Measurements from ENCODE around the gene SMPD2. TPM values are rescaled to one million over a fixed set of nuclear protein-coding genes. Genes with fewer than 3 reads are reported as not detected.

The SMPD2 gene
- total and polyA plus RNA-seq, 9 of the 15 experiments (the other 6 are each of a cell fraction or from before 2014, with no cell fraction given): 0.13 to 21.8 (median 18.3) TPM

DNA sequence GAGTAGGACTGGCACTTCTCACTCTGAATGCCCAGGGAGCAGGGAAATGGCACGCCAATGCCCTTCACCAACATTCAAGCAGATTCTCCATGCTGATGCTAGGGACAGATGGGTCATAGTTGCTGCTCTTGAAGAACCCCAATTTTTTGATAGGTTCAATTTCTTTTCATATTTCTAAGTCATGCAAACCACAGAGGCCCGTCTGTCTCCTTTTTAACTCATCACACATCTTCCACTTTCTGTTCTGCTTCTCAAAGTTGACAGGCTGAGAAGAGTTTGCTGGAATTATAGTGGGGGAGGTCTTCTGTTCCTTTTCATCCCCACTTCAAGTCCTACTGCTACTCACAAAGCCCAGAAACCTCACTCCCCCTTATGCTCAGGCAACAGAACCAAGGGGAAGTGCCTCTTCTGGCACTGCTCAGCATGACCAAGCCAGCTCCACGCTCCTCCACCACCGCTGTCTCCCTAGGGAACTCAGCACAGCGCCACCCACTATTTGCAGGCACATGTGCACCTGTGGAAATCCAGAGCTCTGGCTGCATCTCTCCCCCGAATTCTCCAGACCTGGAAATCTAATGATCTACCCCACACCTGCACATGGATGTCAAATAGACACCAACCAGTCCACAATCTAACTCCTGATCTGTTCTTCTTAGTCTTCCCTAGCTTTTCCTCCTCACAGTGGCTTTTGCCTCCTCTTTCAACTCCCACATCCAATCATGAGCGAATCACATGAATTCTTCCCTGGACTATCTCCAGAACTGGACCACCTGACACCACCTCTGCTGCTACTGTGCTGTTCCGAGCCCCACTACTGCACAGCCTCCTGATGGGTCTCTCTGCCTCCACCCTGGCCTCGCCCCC is 31.8 kb downstream of the SMPD2 start (continued):
- no peak for TF ChIP-seq CHD4 (IDR thresholded peaks at IDR 0.05; ENCODE audit: insufficient read depth, insufficient replicate concordance, low read depth, low read length, poor library complexity, severe bottlenecking)

GRCh38 chr6:109473120-109473519 is 32.6 kb downstream of the SMPD2 start:
- H3K9me1 ChIP-seq (ENCODE audit: control insufficient read depth, insufficient read depth, low read length): peaks cover 3% of the 10 kb centered on the region
- CTCF ChIA-PET (ENCODE audit: low intra/inter-chr PET ratio): no interaction called here

GRCh38 chr6:109474995-109475394 is 34.5 kb downstream of the SMPD2 start:
- intact Hi-C loops (cut with micrococcal nuclease): no loop called here
- FAIRE-seq: no peak
- BruUV-seq (replicated peaks): no TSS peak
- CTCF ChIA-PET (ENCODE audit: low intra/inter-chr PET ratio): no interaction called here
- peaks cover 37% of the 10 kb centered on the region for H3K79me2 ChIP-seq (ENCODE audit: control insufficient read depth, insufficient read depth, low read length)
- no peak overlapping the region for H2AFZ ChIP-seq (ENCODE audit: low read depth, low read length)
- peaks cover 3% of the 10 kb centered on the region for H3K9me1 ChIP-seq (ENCODE audit: control insufficient read depth, insufficient read depth, low read length)
- 81% methylated on average over 4 of the region's 4 CpGs for WGBS (ENCODE audit: insufficient coverage, low coverage, missing lambda C conversion rate)
- H3K4me3 ChIP-seq: no peak overlapping the region
- POLR2A ChIA-PET: no interaction called here
- peaks cover 92% of the 10 kb centered on the region for H3K36me3 ChIP-seq (ENCODE audit: control insufficient read depth, insufficient read depth, low read length)
- peaks cover 6 to 16% of the 10 kb centered on the region in 2 experiments; a peak in 4 of 5 replicates for H3K4me1 ChIP-seq (replicated peaks in 1 of 2; ENCODE audit: control insufficient read depth in 2 of 2, insufficient read depth in 2 of 2, low read length in 2 of 2)
- no peak overlapping the region for H3K9ac ChIP-seq (ENCODE audit: insufficient read depth in 1 of 2, low read depth in 2 of 2, low read length in 2 of 2)
- no peak for ATAC-seq
- in situ Hi-C loops (cut with MboI): no loop called here
- DNase-seq (ENCODE audit: extremely low read depth in 1 of 4, low spot score in 3 of 4): no peak
- 0 out of 2 replicates have a peak, but pooled peaks cover 3% of the 10 kb centered on the region for H4K20me1 ChIP-seq (replicated peaks; ENCODE audit: control insufficient read depth, insufficient read depth, low read length)
- no peak overlapping the region for H3K4me2 ChIP-seq (ENCODE audit: insufficient read depth, low read length)
- H3K27me3 ChIP-seq (ENCODE audit: control insufficient read depth in 2 of 2, insufficient read depth in 2 of 2, low read length in 2 of 2): no peaks in the 10 kb centered on the region
- no peaks in the 10 kb centered on the region for H3K9me3 ChIP-seq (replicated peaks; ENCODE audit: control insufficient read depth, insufficient read depth, low read depth, low read length)
- H3K27ac ChIP-seq (ENCODE audit: extremely low read depth, low read depth, low read length): no peak overlapping the region
- TF ChIP-seq RBBP5 (IDR thresholded peaks at IDR 0.05; ENCODE audit: borderline replicate concordance, insufficient read depth, low read length, poor library complexity, severe bottlenecking): no peak
- no peak for TF ChIP-seq ZNF408 (CRISPR knock-in tag; IDR thresholded peaks at IDR 0.05; ENCODE audit: low read depth)
- TF ChIP-seq KDM5B (IDR thresholded peaks at IDR 0.05; ENCODE audit: insufficient replicate concordance, low read depth, low read length): no peak
- no peak for TF ChIP-seq HDAC8 (tag; IDR thresholded peaks at IDR 0.05)
- TF ChIP-seq NFIX (CRISPR knock-in tag; IDR thresholded peaks at IDR 0.05; ENCODE audit: low read depth): no peak
- TF ChIP-seq HSF4 (CRISPR knock-in tag; IDR thresholded peaks at IDR 0.05; ENCODE audit: borderline replicate concordance): no peak
- no peak for TF ChIP-seq CSDE1 (IDR thresholded peaks at IDR 0.05)
- no peak for TF ChIP-seq PRMT5 (CRISPR knock-in tag; IDR thresholded peaks at IDR 0.05)
- no peak for TF ChIP-seq DNMT1 (IDR thresholded peaks at IDR 0.05)
- TF ChIP-seq, protein P1, sequence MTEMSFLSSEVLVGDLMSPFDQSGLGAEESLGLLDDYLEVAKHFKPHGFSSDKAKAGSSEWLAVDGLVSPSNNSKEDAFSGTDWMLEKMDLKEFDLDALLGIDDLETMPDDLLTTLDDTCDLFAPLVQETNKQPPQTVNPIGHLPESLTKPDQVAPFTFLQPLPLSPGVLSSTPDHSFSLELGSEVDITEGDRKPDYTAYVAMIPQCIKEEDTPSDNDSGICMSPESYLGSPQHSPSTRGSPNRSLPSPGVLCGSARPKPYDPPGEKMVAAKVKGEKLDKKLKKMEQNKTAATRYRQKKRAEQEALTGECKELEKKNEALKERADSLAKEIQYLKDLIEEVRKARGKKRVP (CRISPR knock-in tag; IDR thresholded peaks at IDR 0.05): no peak
- TF ChIP-seq SIN3B (IDR thresholded peaks at IDR 0.05; ENCODE audit: low read depth): no peak

More at GRCh38 chr6:109473120-109473519, 32.6 kb downstream of the SMPD2 start:
- H3K36me3 ChIP-seq (ENCODE audit: control insufficient read depth, insufficient read depth, low read length): peaks cover 96% of the 10 kb centered on the region
- DNase-seq (ENCODE audit: extremely low read depth in 1 of 4, low spot score in 3 of 4) (no peak), ATAC-seq (no peak), FAIRE-seq (no peak)
- TF ChIP-seq TAL1 (IDR thresholded peaks at IDR 0.05): no peak
- in situ Hi-C loops (cut with MboI) (no loop called here), intact Hi-C loops (cut with micrococcal nuclease) (no loop called here)
- H3K27ac ChIP-seq (ENCODE audit: extremely low read depth, low read depth, low read length): no peak overlapping the region
- H3K4me2 ChIP-seq (ENCODE audit: insufficient read depth, low read length): no peak overlapping the region
- peaks cover 4 to 5% of the 10 kb centered on the region in 2 experiments; a peak in 3 of 5 replicates for H3K4me1 ChIP-seq (replicated peaks in 1 of 2; ENCODE audit: control insufficient read depth in 2 of 2, insufficient read depth in 2 of 2, low read length in 2 of 2)
- no TSS peak for BruUV-seq (replicated peaks)
- peaks cover 19% of the 10 kb centered on the region for H3K79me2 ChIP-seq (ENCODE audit: control insufficient read depth, insufficient read depth, low read length)
- no peak overlapping the region for H3K4me3 ChIP-seq
- no peaks in the 10 kb centered on the region for H3K27me3 ChIP-seq (ENCODE audit: control insufficient read depth in 2 of 2, insufficient read depth in 2 of 2, low read length in 2 of 2)
- POLR2A ChIA-PET: no interaction called here
- H3K9me3 ChIP-seq (replicated peaks; ENCODE audit: control insufficient read depth, insufficient read depth, low read depth, low read length): no peaks in the 10 kb centered on the region
- H4K20me1 ChIP-seq (replicated peaks; ENCODE audit: control insufficient read depth, insufficient read depth, low read length): 0 out of 2 replicates have a peak, but pooled peaks cover 3% of the 10 kb centered on the region
- WGBS (ENCODE audit: insufficient coverage, low coverage, missing lambda C conversion rate): 97% methylated on average over 3 of the region's 3 CpGs
- H3K9ac ChIP-seq (ENCODE audit: insufficient read depth in 1 of 2, low read depth in 2 of 2, low read length in 2 of 2): no peak overlapping the region
- no peak overlapping the region for H2AFZ ChIP-seq (ENCODE audit: low read depth, low read length)
